Gastrocnemius medialis (tissue), 4 donors: ENCODE measurements around the gene GRAP2. TPM values are rescaled to one million over a fixed set of nuclear protein-coding genes. Genes with fewer than 3 reads are reported as not detected.

Source experiments
- ATAC-seq, 2 donors: fragments of 150-250 bp; one replicate each; pipeline ENCODE4 v1.9.1; 2016
- DNase-seq, 2 donors: peaks; one replicate each; pipeline ENCODE4 v3.0.0-alpha.2; 2019
- H3K27ac ChIP-seq, 4 donors: fragments of 200-600 bp; sonication (generic); 1 replicate in 1 of 4; 2 replicates in 3 of 4; pipeline ENCODE4 v1.5.1; 2016 to 2018; ENCODE audit warnings: mild to moderate bottlenecking in 2 of 4, moderate library complexity in 1 of 4
- H3K27me3 ChIP-seq, 3 donors: fragments of 200-600 bp; sonication (generic) in 2 of 3; 1 replicate in 1 of 3; 2 replicates in 2 of 3; pipeline versions ENCODE4 v1.5.1 to v1.6.0; 2016 to 2019; ENCODE audit warnings: mild to moderate bottlenecking in 1 of 3, moderate library complexity in 1 of 3
- H3K36me3 ChIP-seq, 2 donors: fragments of 200-600 bp; sonication (generic) in 1 of 2; one replicate each; pipeline ENCODE4 v1.5.1; 2017 to 2018
- H3K4me1 ChIP-seq, 2 donors: fragments of 200-600 bp; sonication (generic) in 1 of 2; one replicate each; pipeline ENCODE4 v1.5.1; 2016 to 2017; ENCODE audit warnings: mild to moderate bottlenecking in 2 of 2
- H3K4me3 ChIP-seq, 4 donors: fragments of 200-600 bp; sonication (generic) in 3 of 4; 1 replicate in 1 of 4; 2 replicates in 3 of 4; pipeline ENCODE4 v1.5.1; 2016 to 2019; ENCODE audit warnings: mild to moderate bottlenecking in 2 of 4
- H3K9me3 ChIP-seq, 3 donors: fragments of 200-600 bp; sonication (generic) in 2 of 3; 1 replicate in 1 of 3; 2 replicates in 2 of 3; pipeline ENCODE4 v1.5.1; 2016 to 2019
- CTCF ChIP-seq, 5 experiments: fragments of 450-650 bp in 3 of 5; fragments of 200-600 bp in 2 of 5; sonication (generic) in 2 of 5; IDR thresholded peaks in 4 of 5; conservative IDR thresholded peaks in 1 of 5; 1 replicate in 4 of 5; 2 replicates in 1 of 5; pipeline ENCODE4 v1.5.1; 2016 to 2019; ENCODE audit warnings: antibody characterized with exemption in 5 of 5, mild to moderate bottlenecking in 3 of 5, moderate library complexity in 3 of 5
- POLR2A ChIP-seq, 2 donors: fragments of 450-650 bp; IDR thresholded peaks; one replicate each; pipeline ENCODE4 v1.6.1; 2017; ENCODE audit warnings: antibody characterized with exemption in 2 of 2, mild to moderate bottlenecking in 2 of 2, moderate library complexity in 2 of 2
- in situ Hi-C, 4 donors: fragments of 200-750 bp; cut with MboI; loops; one replicate each; pipeline versions ENCODE4 v1.15.0 to v1.8.0; 2017; ENCODE audit warnings: low sequenced_read_pairs in 4 of 4
- intact Hi-C: fragments of 100-400 bp; cut with DNase I; formaldehyde crosslinking; loops from one replicate; pipeline ENCODE4 v1.15.1; 2023; ENCODE audit warnings: low total_unique reads
- total RNA-seq, 4 donors: library from RNA; depleted of rRNA; stranded (reverse); fragments of >200 nt; gene quantifications; one replicate each; pipeline versions ENCODE4 v1.1.0 to v1.2.3, GENCODE V29; 2016

GRAP2 gene
- total RNA-seq, 4 donors from 2014 or later, result 0.07 to 0.97 TPM; not detected in 2

- Histone ChIP-seq H3K27me3 (peaks cover 28 to 38% (median 29%) of the 10 kb centered on the region in 3 donors), H3K27ac (no peak overlapping the region), H3K4me3 (no peak overlapping the region), H3K36me3 (no peaks in the 10 kb centered on the region), H3K9me3 (no peaks in the 10 kb centered on the region), H3K4me1 (no peaks in the 10 kb centered on the region)
- in situ Hi-C loops (loop anchor here in 1 of 4 donors (25.0 kb wide), 1 partner anchor 647 kb away; no protein-coding TSS in a partner anchor), intact Hi-C loops (no loop called here)
- DNase-seq (no peak), ATAC-seq (no peak)
- TF ChIP-seq CTCF (IDR thresholded peaks at IDR 0.05 in 4 of 5, conservative IDR thresholded peaks at IDR 0.05 in 1 of 5) (no peak), POLR2A (IDR thresholded peaks at IDR 0.05) (no peak)
Measured at GRCh38 chr22:40008726-40009291, 107.9 kb downstream of the GRAP2 start.

- ATAC-seq (no peak), DNase-seq (no peak)
- Histone ChIP-seq H3K4me1 (no peaks in the 10 kb centered on the region), H3K36me3 (no peaks in the 10 kb centered on the region), H3K27ac (no peak overlapping the region), H3K27me3 (peaks cover 29 to 38% (median 29%) of the 10 kb centered on the region in 3 donors), H3K4me3 (no peak overlapping the region), H3K9me3 (no peaks in the 10 kb centered on the region)
- intact Hi-C loops (no loop called here), in situ Hi-C loops (loop anchor here in 1 of 4 donors (25.0 kb wide), 1 partner anchor 647 kb away; no protein-coding TSS in a partner anchor)
- TF ChIP-seq CTCF (IDR thresholded peaks at IDR 0.05 in 4 of 5, conservative IDR thresholded peaks at IDR 0.05 in 1 of 5), result no peak
Measured at GRCh38 chr22:40009292-40009774, 108.4 kb downstream of the GRAP2 start.

GRCh38 chr22:40009951-40010671 is 109.2 kb downstream of the GRAP2 start:
- TF ChIP-seq CTCF (IDR thresholded peaks at IDR 0.05 in 4 of 5, conservative IDR thresholded peaks at IDR 0.05 in 1 of 5) (no peak), POLR2A (IDR thresholded peaks at IDR 0.05) (no peak)
- no peak overlapping the region for H3K27ac ChIP-seq
- in situ Hi-C loops, result loop anchor here in 1 of 4 donors (25.0 kb wide), 1 partner anchor 648 kb away; no protein-coding TSS in a partner anchor
- H3K4me3 ChIP-seq, result no peak overlapping the region
- peaks cover 29 to 38% (median 31%) of the 10 kb centered on the region in 3 donors for H3K27me3 ChIP-seq
- H3K9me3 ChIP-seq, result no peaks in the 10 kb centered on the region
- intact Hi-C loops, result no loop called here
- ATAC-seq, result no peak
- DNase-seq, result no peak
- no peaks in the 10 kb centered on the region for H3K36me3 ChIP-seq
- H3K4me1 ChIP-seq, result no peaks in the 10 kb centered on the region

- no peaks in the 10 kb centered on the region for H3K4me1 ChIP-seq
- ATAC-seq, result no peak
- H3K9me3 ChIP-seq, result no peaks in the 10 kb centered on the region
- peaks cover 29 to 38% (median 31%) of the 10 kb centered on the region in 3 donors for H3K27me3 ChIP-seq
- no peaks in the 10 kb centered on the region for H3K36me3 ChIP-seq
- intact Hi-C loops, result no loop called here
- in situ Hi-C loops, result loop anchor here in 1 of 4 donors (25.0 kb wide), 1 partner anchor 648 kb away; no protein-coding TSS in a partner anchor
- no peak for DNase-seq
- TF ChIP-seq CTCF (IDR thresholded peaks at IDR 0.05 in 4 of 5, conservative IDR thresholded peaks at IDR 0.05 in 1 of 5) (no peak), POLR2A (IDR thresholded peaks at IDR 0.05) (no peak)
- H3K27ac ChIP-seq, result no peak overlapping the region
- H3K4me3 ChIP-seq, result no peak overlapping the region
Measured at GRCh38 chr22:40010746-40011145, 109.9 kb downstream of the GRAP2 start.
